Brain pericyte (primary cell): ENCODE data around the gene SLC7A8.
A peak's percentile ranks its signal among the peaks of the same experiment; 100 is the strongest.
"Not testable (repeated sequence)": the region's sequence is repeated elsewhere in the genome, so short reads cannot be mapped to it uniquely, and the experiment has no call there.

ENCODE experiments used
- DNase-seq: peaks from one replicate; pipeline ENCODE4 v3.0.0-alpha.2; 2012; ENCODE audit warnings: low read depth, low spot score

SLC7A8 gene

DNA sequence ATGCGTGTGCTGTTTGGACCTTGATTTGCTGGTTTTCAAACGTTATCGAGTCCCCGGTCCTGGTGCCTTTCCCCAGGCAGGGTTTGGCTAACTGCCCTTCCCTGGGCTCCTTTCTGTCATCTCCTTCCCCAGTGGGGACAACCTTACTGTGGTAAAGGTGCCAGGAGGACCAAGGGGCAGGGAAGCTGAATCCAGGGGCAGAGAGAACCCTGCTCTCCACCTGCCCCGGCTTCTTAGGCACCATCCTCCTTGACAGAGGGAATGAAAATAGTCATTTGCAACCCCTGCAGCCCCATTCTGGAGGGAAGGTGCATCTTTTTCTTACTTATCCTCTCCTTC is 69.4 kb downstream of the SLC7A8 start:
- DNase-seq = no peak

DNA sequence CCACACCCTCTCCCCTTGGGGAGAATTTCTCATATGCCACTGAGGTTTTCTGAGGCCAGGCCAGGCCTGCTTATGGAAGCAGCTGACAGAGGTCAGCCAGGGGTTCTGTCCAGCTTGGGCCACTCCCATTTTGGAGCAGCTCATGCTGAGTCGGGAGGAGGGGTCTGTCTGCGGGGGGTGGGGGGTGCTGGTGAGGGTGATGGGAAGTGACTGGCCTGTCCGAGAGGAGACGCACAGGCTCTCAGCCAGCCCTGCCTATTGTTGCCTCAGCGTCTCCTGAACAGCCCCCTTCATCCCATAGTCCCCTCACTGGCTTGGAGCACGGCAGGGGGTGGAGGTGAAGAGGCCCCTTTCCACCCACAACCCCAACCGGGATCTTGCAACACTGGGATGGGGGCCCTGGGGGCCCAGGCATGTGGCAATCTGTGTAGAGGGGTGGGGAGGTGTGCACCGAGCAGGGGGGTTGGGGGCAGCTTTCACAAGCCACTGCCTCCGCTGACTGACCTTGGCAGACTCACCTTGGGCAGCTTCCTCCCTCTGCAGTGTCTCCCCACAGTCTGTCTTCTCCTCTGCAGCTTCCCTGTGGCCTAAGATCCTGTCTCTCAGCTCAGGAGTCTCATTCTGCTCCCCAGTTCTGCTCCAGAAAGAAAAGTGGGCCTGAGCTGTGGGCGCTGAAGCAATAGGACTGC is 69.9 kb downstream of the SLC7A8 start:
- peak; percentile 92 for DNase-seq

GRCh38 chr14:23112359-23113178 is 70.9 kb downstream of the SLC7A8 start:
- DNase-seq = no peak

DNA sequence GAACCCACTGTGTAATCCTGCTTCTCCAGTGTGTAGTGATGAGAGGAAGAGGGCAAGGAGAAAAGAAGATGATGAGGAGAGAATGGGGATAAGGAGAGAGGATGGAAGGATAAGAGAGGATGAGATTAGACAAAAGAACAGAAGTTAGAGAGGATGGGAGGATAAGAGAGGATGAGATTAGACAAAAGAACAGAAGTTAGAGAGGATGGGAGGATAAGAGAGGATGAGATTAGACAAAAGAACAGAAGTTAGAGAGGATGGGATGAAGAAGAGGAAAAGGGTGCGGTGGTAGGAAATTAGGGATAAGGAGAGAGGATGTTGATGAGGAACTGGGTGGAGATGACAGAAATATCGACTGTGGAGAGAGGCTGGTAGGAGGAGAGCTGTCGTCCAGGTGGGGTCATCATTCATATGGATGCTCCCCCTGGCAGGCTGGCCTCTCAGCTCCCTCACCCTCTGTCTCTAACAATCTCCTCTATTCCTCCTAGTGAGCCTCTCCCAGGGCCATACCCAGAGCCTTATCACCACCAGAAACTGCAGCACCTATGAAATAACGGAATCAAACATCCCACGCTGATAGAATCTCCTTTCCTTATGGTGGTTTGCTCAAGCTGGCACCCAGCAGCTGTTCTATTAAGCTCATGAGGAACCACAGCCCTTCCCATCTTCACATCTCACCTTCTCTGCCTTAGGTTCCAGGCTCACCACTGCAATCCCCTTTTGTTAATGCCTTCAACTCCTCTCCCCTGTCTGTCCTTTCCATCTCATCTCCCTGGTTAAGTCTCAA is 72.7 kb downstream of the SLC7A8 start:
- DNase-seq = no peak

DNA sequence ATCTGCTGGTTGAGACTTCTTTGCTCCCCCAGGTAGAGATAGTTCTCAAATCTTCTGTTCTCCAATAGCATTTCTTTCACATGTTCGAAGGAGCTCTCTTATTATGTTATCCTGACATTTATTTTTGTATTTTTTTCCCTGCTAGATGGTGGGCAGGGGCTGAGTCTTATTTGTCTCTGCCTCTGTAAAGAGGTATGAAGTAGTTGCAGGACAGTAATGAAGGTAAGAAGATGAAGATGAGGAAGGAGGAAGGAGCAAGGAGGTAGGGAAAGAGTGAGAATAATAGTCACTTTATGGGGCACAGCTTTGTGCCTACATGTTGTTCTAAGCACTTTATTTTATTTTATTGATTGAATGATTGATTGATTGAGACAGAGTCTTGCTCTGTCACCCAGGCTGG is 73.7 kb downstream of the SLC7A8 start:
- DNase-seq = no peak

- DNase-seq = not testable (repeated sequence)
Measured at GRCh38 chr14:23108169-23108568, 75.3 kb downstream of the SLC7A8 start.

DNA sequence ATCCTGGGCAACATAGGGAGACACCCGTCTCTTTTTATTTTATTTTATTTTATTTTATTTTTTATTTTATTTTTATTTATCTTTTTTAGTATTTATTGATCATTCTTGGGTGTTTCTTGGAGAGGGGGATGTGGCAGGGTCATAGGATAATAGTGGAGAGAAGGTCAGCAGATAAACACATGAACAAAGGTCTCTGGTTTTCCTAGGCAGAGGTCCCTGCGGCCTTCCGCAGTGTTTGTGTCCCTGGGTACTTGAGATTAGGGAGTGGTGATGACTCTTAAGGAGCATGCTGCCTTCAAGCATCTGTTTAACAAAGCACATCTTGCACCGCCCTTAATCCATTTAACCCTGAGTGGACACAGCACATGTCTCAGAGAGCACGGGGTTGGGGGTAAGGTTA is 75.8 kb downstream of the SLC7A8 start:
- DNase-seq = not testable (repeated sequence)

- DNase-seq = no peak
Measured at GRCh38 chr14:23106747-23107045, 76.8 kb downstream of the SLC7A8 start.

DNA sequence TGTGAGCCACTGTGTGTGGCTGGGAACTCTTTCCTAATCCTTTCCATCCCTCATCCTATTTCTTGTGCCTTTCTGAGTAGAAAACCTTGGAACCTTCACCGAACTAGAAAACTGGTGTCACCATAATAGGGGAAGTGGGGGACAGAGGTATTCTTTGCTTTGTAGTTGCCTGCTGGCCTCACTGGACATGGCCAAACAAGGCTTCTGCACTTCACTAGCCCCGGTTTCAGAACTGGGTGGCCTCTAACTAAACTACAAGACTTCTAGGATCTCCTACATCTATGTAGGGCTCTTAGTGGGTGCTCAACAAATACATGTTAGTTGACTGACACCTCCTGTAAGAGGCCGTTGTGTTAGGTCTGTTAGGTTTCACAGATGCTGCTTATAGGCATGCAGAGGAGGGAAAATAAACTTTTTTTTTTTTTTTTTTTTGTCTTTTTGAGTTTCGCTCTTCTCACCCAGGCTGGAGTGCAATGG is 78.1 kb downstream of the SLC7A8 start:
- DNase-seq = no peak

DNA sequence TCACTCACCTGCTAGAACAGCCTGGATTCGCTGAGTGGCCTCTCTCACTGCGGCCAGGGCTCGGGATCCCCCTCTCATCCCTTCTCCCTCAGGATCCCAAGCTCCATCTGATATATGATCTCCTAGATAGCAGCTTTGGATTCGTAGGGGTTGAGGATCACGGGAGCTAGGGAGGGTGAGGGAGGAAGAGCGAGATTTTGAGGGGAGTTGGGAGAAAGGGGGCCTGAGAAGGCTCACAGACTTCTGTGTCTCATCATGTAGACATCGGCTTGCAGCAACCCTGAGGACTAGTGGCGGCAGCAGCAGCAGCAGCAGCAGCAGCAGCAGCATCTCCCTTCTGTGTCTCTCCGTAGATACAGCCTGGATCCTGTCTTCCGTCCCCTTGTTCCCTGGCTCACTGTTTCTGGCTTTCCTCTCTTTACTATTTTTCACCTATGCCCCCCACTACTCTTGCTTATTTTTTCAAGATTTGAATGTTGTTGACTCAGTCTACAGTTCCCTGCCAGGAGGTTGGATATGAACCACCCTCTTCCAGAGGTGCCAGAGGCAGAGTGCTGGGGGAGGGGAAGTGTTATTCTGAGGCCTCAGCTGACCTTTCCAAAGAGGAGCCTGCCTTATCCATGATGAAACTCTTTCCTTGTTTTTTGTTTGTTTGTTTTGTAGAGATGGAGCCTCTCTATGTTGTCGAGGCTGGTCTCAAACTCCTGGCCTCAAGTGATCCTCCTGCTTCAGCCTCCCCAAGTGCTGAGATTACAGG is 78.7 kb downstream of the SLC7A8 start, which contains the start of gene CIROP:
TSS of gene CIROP (minus strand) at position 399 of the 757 bp plus-strand sequence. CDS start at position 330, 69 bp downstream.
- DNase-seq = no peak

GRCh38 chr14:23104070-23104590 is 79.3 kb downstream of the SLC7A8 start:
- DNase-seq = no peak

- no peak for DNase-seq
Measured at GRCh38 chr14:23103581-23103980, 79.9 kb downstream of the SLC7A8 start.

GRCh38 chr14:23102801-23103200 is 80.7 kb downstream of the SLC7A8 start:
- no peak for DNase-seq

DNA sequence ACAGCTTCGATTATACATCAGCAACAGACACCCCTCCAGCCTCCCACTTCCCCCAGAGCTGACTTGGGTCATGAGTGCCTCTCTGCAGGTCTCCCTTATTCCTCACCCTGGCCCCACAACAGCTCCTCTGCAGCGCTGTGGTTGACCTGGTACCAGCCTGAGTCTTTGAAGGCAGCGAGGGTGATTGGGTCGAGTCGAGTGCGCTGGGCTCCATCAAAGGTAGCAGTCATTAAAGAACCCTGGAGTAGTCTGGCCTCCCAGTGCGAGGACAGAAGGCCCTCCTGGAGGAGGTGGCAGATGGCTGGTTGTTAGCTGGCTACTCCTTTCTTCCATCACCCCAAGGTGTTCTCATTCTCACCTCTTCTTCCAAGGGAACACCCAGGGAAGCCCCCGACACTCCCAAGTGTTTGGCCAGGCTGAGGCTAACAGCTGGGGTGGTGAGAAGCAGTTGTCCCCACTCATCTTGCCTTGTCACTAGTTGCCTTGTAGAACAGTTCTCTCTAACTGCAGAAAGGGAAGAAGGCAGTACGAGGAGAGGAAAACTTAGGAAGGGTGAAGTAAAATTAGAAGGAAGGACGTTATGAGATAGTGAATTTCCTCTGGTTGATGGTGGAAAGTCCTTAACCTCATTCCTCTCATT is 81.4 kb downstream of the SLC7A8 start:
- no peak for DNase-seq

DNA sequence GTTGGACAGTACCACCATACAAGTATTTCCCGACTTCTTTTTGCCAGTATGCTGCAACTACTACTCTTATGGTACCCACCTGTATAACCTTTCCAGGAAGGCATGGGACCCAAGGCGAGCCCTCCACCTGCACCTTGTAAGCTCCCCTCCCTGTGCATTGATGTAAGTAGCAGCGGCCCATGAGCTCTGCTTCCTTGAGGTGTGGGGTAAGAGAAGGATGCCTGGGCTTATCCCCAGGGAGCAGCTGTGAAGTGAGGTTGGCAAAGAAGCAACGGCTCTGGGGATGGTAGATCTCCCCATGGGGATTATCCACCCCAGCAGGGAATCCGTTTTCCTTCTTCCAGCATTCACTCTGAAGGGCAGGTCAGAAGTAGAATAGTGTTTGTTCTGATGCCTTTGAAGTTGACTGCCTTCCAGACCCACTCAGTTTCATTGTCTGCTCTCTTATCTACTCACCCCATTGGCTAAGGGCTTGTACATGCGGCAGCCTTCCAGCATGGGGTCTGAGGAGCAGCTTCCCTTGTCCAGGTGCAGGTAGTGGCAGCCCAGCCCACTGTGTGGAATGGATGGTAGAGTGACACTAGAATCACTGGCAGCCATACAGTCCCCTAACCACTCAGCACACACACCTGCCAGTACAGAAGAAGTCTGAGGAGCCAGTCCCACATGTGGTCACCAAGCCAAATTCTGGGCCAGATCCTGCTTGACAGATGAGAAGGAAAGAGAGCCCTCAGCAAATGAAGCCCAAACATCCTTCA is 82.1 kb downstream of the SLC7A8 start:
- no peak for DNase-seq

- no peak for DNase-seq
Measured at GRCh38 chr14:23099212-23099861, 84.1 kb downstream of the SLC7A8 start.

DNA sequence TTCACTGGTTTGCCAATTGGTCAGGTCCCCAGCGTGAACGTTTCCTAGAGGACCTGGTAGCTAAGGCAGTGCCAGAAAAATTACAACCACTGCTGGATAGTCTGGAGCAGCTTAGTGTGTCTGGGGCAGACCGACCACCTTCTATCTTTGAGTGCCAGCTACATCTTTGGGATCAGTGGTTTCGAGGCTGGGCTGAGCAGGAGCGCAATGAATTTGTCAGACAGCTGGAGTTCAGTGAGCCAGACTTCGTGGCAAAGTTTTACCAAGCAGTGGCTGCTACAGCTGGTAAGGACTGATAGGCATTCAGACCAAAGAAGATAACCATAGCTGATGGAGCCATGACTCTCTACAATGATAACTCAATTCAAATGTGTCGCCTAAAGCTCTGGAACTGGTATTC is 85.7 kb downstream of the SLC7A8 start:
- no peak for DNase-seq

- DNase-seq = peak; percentile 100
Measured at GRCh38 chr14:23095196-23096108, 88.0 kb downstream of the SLC7A8 start, which contains the start of gene C14orf119. C14orf119 (plus strand) TSS chr14:23095505; CDS start chr14:23097659, 2,154 bp downstream.
